AG09309 (cell line): Measurements from ENCODE around the gene DOLK.

Experiments used
- DNase-seq: peaks from one replicate; pipeline ENCODE4 v3.0.0-alpha.2; 2010; ENCODE audit warnings: low read depth
- H3K4me3 ChIP-seq: 2 replicates; pipeline ENCODE4 v1.5.1; 2011; ENCODE audit warnings: mild to moderate bottlenecking, low read depth, low read length, moderate library complexity; ENCODE audit not compliant: control insufficient read depth
- TF ChIP-seq, protein P1 (sequence below): IDR thresholded peaks from 2 replicates; pipeline ENCODE4 v1.5.1; 2011; ENCODE audit warnings: mild to moderate bottlenecking, low read depth, low read length, inconsistent platforms; ENCODE audit not compliant: insufficient read depth, control insufficient read depth; ENCODE audit errors: missing control alignments

DOLK gene

DNA sequence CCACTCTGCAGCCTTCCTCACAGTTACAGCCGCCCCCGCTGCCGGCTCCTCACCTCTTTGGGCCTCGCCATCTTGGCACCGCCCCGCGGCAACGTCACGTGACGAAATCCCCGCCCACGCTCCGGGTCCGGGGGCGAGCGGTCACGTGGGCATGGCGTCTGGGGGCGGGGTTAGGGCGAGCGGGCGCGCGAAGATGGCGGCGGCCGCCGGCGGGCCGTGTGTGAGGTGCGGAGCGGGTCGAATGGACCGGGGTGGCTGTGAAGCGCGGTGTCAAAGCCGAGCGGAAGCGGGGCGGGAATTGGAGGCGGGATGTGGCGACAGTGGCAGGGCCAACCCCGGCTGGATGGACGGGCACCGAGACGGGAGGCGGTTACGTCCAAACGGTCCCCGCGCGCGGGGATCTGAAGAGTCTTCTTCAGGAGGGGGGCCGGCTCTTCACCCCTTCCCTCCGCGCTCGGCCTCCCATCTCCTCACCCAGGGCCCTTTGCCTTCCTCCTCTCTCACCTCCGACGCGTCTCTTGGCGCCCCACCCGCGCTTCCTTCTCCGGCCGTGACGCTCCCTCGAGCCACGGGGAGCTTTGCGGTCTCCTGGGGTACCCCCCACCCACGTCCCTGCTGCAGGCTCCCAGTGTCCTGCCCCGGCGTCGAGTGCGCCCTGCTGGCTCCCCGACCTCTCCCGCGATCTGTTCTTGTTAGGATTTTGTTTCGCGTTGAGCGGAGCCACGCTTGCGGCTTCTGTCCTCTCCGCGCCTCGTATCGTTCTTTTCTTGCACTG lies at the start of gene DOLK, which contains the start of gene NUP188:
Gene DOLK (minus strand): TSS at position 77 of the 775 bp plus-strand sequence. CDS start 300 bp downstream, outside the sequence.
Gene NUP188 (plus strand): TSS at position 173 of the 775 bp plus-strand sequence. CDS start 21 bp downstream, at position 194.
- DNase-seq: peak; percentile 43
- TF ChIP-seq, protein P1, sequence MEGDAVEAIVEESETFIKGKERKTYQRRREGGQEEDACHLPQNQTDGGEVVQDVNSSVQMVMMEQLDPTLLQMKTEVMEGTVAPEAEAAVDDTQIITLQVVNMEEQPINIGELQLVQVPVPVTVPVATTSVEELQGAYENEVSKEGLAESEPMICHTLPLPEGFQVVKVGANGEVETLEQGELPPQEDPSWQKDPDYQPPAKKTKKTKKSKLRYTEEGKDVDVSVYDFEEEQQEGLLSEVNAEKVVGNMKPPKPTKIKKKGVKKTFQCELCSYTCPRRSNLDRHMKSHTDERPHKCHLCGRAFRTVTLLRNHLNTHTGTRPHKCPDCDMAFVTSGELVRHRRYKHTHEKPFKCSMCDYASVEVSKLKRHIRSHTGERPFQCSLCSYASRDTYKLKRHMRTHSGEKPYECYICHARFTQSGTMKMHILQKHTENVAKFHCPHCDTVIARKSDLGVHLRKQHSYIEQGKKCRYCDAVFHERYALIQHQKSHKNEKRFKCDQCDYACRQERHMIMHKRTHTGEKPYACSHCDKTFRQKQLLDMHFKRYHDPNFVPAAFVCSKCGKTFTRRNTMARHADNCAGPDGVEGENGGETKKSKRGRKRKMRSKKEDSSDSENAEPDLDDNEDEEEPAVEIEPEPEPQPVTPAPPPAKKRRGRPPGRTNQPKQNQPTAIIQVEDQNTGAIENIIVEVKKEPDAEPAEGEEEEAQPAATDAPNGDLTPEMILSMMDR: no peak
- peak within 1 kb of the TSS; percentile 99 for H3K4me3 ChIP-seq

DNA sequence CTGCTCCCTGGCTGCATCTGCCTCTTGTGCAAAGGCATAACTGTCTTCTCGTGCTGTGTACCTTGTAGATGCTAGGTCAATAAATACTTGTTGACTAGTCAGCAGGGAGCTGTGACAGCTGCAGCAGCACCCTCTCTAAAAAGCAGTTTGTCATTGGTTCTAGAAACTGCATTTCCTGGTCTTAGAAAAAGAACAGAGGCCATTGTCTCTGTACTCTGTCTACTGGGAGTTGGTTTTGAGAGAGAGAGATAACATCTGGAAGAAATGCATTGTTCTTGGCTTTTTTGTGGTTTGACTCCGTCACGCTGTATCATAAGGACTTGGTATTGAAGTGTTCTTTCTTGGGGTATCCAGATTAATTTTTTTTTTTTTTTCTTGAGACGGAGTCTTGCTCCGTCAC lies 48.4 kb upstream of the DOLK start:
- no peak overlapping the region for H3K4me3 ChIP-seq
- TF ChIP-seq, protein P1: no peak
- DNase-seq: no peak

DNA sequence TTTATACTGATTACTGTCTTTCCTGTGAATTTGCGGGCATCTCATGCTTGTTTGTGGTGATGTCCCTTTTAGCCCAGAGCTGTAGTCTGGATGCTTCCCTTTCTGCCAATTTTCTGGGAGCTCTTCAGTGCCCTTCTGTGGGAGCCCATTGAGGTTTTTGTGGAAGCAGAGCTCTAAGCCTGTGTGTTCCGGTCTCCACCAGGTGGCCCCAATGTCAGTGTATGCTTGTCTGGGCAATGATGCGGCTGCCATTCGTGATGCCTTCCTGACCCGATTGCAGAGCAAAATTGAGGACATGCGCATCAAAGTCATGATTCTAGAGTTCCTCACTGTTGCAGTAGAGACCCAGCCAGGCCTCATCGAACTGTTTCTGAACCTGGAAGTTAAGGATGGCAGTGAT lies 45.6 kb upstream of the DOLK start:
- no peak overlapping the region for H3K4me3 ChIP-seq
- DNase-seq: no peak
- TF ChIP-seq, protein P1: peak; percentile 34

DNA sequence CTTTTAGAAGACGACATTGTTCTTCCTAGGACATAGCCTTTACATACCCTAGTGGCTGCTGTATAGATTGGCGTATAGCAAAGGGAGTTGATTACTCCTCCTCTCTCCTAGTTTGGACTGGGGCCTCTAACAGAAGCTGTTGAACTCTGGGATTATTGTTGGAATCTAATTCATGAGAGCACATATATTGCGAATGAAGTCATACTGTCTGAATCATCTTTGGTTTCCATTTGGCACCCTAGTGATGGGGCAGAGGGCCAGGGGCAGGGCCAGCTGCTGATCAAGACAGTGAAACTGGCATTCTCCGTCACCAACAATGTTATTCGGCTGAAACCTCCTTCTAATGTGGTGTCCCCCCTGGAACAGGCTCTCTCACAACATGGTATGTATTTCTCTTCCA lies 40.4 kb upstream of the DOLK start:
- TF ChIP-seq, protein P1: no peak
- H3K4me3 ChIP-seq: no peak overlapping the region
- DNase-seq: peak; percentile 54

DNA sequence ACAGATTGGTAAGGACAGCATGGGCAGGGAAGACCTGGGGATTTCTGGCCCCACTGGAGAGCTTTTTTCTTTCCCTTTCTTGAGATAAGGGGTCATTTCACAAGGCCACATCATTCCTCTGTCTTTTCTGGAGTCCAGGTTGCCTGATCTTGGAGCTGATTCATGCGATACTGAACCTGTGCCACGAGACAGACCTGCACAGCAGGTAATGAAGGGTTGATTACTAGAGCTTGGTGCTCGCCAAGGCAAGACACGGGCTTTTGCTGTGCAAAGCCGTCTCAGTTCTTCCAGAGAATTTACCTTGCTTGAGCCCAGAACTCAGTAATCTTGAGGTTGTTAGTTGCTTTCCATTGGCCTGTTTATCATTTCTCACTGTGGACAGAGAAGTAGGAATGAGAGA lies 39.3 kb upstream of the DOLK start:
- TF ChIP-seq, protein P1: no peak
- H3K4me3 ChIP-seq: no peak overlapping the region
- DNase-seq: no peak

DNA sequence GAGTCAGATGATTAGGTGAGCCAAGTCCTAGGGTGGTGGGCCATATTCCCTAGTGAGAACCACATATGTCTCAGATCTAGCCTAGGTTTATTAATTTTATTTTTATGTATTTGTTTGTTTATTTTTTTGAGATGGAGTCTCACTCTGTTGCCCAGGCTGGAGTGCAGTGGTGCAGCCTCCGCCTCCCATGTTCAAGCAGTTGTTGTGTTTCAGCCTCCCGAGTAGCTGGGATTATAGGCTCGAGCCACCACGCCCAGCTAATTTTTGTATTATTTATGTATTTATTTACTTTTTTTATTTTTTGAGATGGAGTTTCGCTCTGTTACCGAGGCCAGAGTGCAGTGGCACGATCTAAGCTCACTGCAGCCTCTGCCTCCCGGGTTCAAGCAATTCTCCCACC lies 36.1 kb upstream of the DOLK start:
- no peak overlapping the region for H3K4me3 ChIP-seq
- no peak for DNase-seq
- TF ChIP-seq, protein P1: no peak
